GM18507 (cell line): ENCODE measurements around the gene SHISA3.

ENCODE experiments used
- DNase-seq: peaks from one replicate; pipeline ENCODE4 v3.0.0; 2011; ENCODE audit warnings: low read depth; ENCODE audit not compliant: insufficient read length; ENCODE audit errors: extremely low spot score
- FAIRE-seq: peaks from 2 replicates; lab custom pipeline; 2011; peaks lifted over from hg19 to GRCh38; lab: Jason Lieb, UNC

The SHISA3 gene

GRCh38 chr4:42428036-42428435 lies 30.7 kb downstream of the SHISA3 start:
- FAIRE-seq (no peak), DNase-seq (no peak)

DNA sequence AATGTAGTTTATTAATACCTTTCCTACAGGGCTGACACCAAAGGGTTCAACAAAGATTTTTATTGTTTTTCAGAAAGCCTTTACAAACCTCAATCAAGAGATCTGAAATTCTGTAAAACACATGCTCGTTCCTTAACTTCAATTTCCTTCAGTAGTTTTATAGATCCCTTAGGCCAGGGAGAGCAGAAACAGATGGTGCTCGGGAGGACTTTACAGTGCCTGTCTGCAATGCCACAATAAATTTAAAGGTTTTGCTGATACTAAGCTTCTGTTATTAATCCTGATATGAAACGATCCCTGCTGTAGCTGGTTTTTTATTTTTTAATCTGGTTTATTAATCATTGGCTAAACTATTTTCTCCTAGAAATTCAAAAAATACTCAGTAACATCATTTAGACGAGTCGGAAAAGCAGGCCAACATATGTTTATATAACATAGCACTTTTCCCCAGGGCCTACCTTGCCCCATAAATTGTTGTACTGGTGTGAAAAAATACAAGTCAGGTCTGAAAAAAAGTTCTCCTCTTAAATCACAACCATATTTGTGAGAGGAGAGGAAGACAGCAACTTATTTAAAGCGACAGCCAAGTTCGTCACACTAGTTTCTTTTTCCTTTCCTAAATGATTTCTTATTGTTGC lies 39.8 kb downstream of the SHISA3 start:
- no peak for FAIRE-seq
- DNase-seq = no peak

DNA sequence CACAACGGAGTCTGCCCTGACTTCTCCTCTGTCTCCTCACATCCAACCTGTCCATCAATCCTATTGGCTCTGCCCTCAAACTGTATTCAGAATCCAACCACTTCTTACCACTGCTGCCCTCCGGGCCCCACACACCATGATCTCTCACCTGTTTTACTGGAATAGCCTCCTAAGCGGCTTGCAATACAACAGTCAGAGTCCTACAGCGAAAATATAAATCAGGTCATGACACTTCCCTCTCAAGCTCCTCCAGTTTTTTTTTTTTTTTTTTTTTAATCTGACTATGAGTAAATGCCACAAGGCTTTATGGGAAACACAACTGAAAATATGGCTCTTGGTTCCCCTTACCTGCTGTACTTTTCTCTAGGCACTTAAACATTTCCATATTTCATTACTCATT lies 42.8 kb downstream of the SHISA3 start:
- no peak for FAIRE-seq
- no peak for DNase-seq

- FAIRE-seq (no peak), DNase-seq (no peak)
These were observed 45.3 kb downstream of the SHISA3 start for GRCh38 chr4:42442601-42443000.

DNA sequence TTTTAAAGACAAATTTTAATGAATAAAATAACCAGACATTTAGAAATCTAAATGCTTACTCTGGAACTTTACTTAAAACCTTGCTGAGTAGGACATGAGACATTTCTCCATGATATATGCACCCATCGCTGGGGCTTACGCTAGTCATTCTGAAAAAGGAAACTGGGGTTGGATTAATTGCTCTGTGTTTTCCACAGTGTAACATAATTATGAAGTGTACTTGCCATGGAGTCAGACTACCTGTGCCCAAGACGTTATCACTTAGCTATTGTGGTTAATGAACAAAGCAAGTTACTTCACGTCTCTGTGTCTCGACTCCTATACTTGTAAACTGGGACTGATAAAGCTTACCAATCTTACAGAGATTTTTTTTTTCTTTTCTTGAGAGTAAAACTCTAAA lies 47.8 kb downstream of the SHISA3 start:
- FAIRE-seq (no peak), DNase-seq (no peak)

- FAIRE-seq = no peak
These were observed 49.5 kb downstream of the SHISA3 start for GRCh38 chr4:42446823-42447222.

More at GRCh38 chr4:42446823-42447222, 49.5 kb downstream of the SHISA3 start:
- no peak for DNase-seq
